Upper lobe of left lung (tissue), 4 donors: ENCODE data around the gene B9D2.

Experiments used
- EP300 ChIP-seq, 4 donors: sonication (generic); formaldehyde crosslinking; IDR thresholded peaks; one replicate each; pipeline ENCODE4 v1.5.1; 2017; ENCODE audit warnings: antibody characterized with exemption in 4 of 4, control low read depth in 2 of 4
- POLR2A ChIP-seq, 4 donors: fragments of 450-650 bp; IDR thresholded peaks; one replicate each; pipeline ENCODE4 v1.5.1; 2016 to 2017; ENCODE audit warnings: antibody characterized with exemption in 4 of 4, mild to moderate bottlenecking in 2 of 4
- TF ChIP-seq, protein P1 (sequence below), 6 experiments: fragments of 450-650 bp in 4 of 6; fragments of 200-600 bp in 2 of 6; sonication (generic) in 2 of 6; IDR thresholded peaks; one replicate each; pipeline ENCODE4 v1.5.1; 2016 to 2019; ENCODE audit warnings: antibody characterized with exemption in 6 of 6

DNA sequence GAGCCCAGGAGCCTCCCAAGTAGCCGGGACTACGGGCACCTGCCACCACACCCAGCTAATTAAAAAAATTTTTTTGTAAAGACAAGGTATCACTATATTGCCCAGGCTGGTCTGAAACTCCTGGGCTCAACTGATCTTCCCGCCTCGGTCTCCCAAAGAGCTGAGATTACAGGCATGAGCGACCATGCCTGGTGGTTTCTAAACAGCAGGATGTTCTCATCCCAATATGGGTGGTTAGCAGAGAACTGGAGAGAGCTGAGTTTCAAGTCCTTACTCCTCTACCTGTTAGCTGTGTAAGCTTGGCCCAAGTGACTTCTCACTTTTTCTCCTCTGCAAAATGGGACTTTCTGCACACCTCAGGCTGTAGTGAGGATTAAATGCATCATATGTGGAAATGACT lies 20.4 kb upstream of the B9D2 start:
- TF ChIP-seq, protein P1, sequence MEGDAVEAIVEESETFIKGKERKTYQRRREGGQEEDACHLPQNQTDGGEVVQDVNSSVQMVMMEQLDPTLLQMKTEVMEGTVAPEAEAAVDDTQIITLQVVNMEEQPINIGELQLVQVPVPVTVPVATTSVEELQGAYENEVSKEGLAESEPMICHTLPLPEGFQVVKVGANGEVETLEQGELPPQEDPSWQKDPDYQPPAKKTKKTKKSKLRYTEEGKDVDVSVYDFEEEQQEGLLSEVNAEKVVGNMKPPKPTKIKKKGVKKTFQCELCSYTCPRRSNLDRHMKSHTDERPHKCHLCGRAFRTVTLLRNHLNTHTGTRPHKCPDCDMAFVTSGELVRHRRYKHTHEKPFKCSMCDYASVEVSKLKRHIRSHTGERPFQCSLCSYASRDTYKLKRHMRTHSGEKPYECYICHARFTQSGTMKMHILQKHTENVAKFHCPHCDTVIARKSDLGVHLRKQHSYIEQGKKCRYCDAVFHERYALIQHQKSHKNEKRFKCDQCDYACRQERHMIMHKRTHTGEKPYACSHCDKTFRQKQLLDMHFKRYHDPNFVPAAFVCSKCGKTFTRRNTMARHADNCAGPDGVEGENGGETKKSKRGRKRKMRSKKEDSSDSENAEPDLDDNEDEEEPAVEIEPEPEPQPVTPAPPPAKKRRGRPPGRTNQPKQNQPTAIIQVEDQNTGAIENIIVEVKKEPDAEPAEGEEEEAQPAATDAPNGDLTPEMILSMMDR (IDR thresholded peaks at IDR 0.05) = no peak
- TF ChIP-seq EP300 (IDR thresholded peaks at IDR 0.05) (no peak), POLR2A (IDR thresholded peaks at IDR 0.05) (no peak)
